HepG2 (cell line): Measurements from ENCODE around the gene PIP5K1A. TPM values are rescaled to one million over a fixed set of nuclear protein-coding genes. Genes with fewer than 3 reads are reported as not detected.

Experiments used
- BCL6 ChIP-seq: IDR thresholded peaks from 2 replicates; pipeline ENCODE4 v1.6.1; 2016; ENCODE audit warnings: missing genetic modification reagents, missing compliant biosample characterization
- CBX5 ChIP-seq: sonication (generic); formaldehyde crosslinking; IDR thresholded peaks from 2 replicates; pipeline ENCODE4 v1.4.0; 2020; ENCODE audit warnings: missing genetic modification reagents, borderline replicate concordance
- EHMT2 ChIP-seq: fragments of 200-600 bp; sonication (generic); IDR thresholded peaks from 2 replicates; pipeline ENCODE4 v1.7.0; 2017; ENCODE audit warnings: antibody characterized with exemption, low read depth, low read length, borderline replicate concordance
- EP300 ChIP-seq, 3 experiments: sonication (generic) in 1 of 3; formaldehyde crosslinking in 1 of 3; IDR thresholded peaks; 2 replicates each; pipeline versions ENCODE4 v1.5.1 to v1.6.1; 2011 to 2020; ENCODE audit warnings: low read depth in 2 of 3, low read length in 2 of 3, borderline replicate concordance in 1 of 3, improper control_type of control experiment in 1 of 3, mild to moderate bottlenecking in 1 of 3, missing genetic modification reagents in 1 of 3, moderate library complexity in 1 of 3
- FLYWCH1 ChIP-seq: sonication (generic); formaldehyde crosslinking; IDR thresholded peaks from 2 replicates; pipeline ENCODE4 v1.8.1; 2023; ENCODE audit warnings: mild to moderate bottlenecking, missing genetic modification reagents
- HMGA1 ChIP-seq: sonication (generic); formaldehyde crosslinking; conservative IDR thresholded peaks from 2 replicates; pipeline ENCODE4 v1.4.0; 2020; ENCODE audit warnings: missing genetic modification reagents
- KMT2B ChIP-seq: IDR thresholded peaks from 2 replicates; pipeline ENCODE4 v1.6.1; 2016; ENCODE audit warnings: missing genetic modification reagents, missing compliant biosample characterization
- MYNN ChIP-seq: sonication (generic); formaldehyde crosslinking; IDR thresholded peaks from 2 replicates; pipeline ENCODE4 v1.4.0; 2020; ENCODE audit warnings: mild to moderate bottlenecking, low read depth, missing genetic modification reagents
- NCOR1 ChIP-seq: fragments of 200-600 bp; sonication (generic); IDR thresholded peaks from 2 replicates; pipeline ENCODE4 v1.7.0; 2017; ENCODE audit warnings: antibody characterized with exemption, low read length, borderline replicate concordance
- NFIB ChIP-seq: sonication (generic); formaldehyde crosslinking; IDR thresholded peaks from 2 replicates; pipeline ENCODE4 v1.9.0; 2021; ENCODE audit warnings: missing genetic modification reagents, mild to moderate bottlenecking, borderline replicate concordance
- NR2C2 ChIP-seq: sonication (generic); formaldehyde crosslinking; IDR thresholded peaks from 2 replicates; pipeline ENCODE4 v1.4.0; 2020; ENCODE audit warnings: missing genetic modification reagents, mild to moderate bottlenecking, moderate library complexity, borderline replicate concordance
- RAD51 ChIP-seq: fragments of 450-650 bp; IDR thresholded peaks from 2 replicates; pipeline ENCODE4 v1.6.1; 2016; ENCODE audit warnings: borderline replicate concordance
- RNF219 ChIP-seq: sonication (generic); formaldehyde crosslinking; IDR thresholded peaks from 2 replicates; pipeline ENCODE4 v1.5.0; 2020; ENCODE audit warnings: mild to moderate bottlenecking, missing genetic modification reagents
- TFDP2 ChIP-seq: sonication (generic); formaldehyde crosslinking; IDR thresholded peaks from 2 replicates; pipeline ENCODE4 v1.4.0; 2020; ENCODE audit warnings: missing genetic modification reagents
- ZFP36 ChIP-seq: fragments of 150-350 bp; IDR thresholded peaks from 2 replicates; pipeline ENCODE4 v1.6.1; 2018; ENCODE audit warnings: borderline replicate concordance, low read length, low read depth; ENCODE audit not compliant: partially characterized antibody
- ZNF256 ChIP-seq: sonication (generic); formaldehyde crosslinking; conservative IDR thresholded peaks from 2 replicates; pipeline ENCODE4 v1.4.0; 2020; ENCODE audit warnings: missing genetic modification reagents
- ZNF275 ChIP-seq: sonication (generic); formaldehyde crosslinking; IDR thresholded peaks from 2 replicates; pipeline ENCODE4 v1.8.0; 2022; ENCODE audit warnings: missing genetic modification reagents, mild to moderate bottlenecking, inconsistent platforms, borderline replicate concordance
- ZNF740 ChIP-seq: sonication (generic); formaldehyde crosslinking; IDR thresholded peaks from 2 replicates; pipeline ENCODE4 v1.4.0; 2020; ENCODE audit warnings: missing genetic modification reagents
- polyA plus RNA-seq, 8 experiments: library from polyadenylated mRNA; depleted of rRNA in 3 of 8; stranded (reverse) in 7 of 8; unstranded in 1 of 8; fragments of >200 nt; fragmentation: Illumina TruSeq in 4 of 8; extraction: Trizol in 4 of 8; gene quantifications; 2 replicates each; pipeline versions ENCODE4 v1.2.1 to v1.2.3, GENCODE V29; 2011 to 2016; ENCODE audit warnings: low read depth in 4 of 8, missing spikeins in 1 of 8, mixed read lengths in 1 of 8; ENCODE audit not compliant: insufficient read depth in 1 of 8
- total RNA-seq, 5 experiments: library from RNA; depleted of rRNA; stranded (reverse); fragments of >200 nt; fragmentation: Illumina TruSeq; extraction: Trizol; gene quantifications; 2 replicates each; pipeline ENCODE4 v1.2.3, GENCODE V29; 2016; ENCODE audit warnings: low read depth in 1 of 5
- TF ChIP-seq, protein P1 (sequence below): sonication (generic); formaldehyde crosslinking; IDR thresholded peaks from 2 replicates; pipeline ENCODE4 v1.4.0; 2020; ENCODE audit warnings: missing genetic modification reagents, borderline replicate concordance
- TF ChIP-seq, protein P2 (sequence below): sonication (generic); formaldehyde crosslinking; IDR thresholded peaks from 2 replicates; pipeline ENCODE4 v1.9.0; 2022; ENCODE audit warnings: missing genetic modification reagents, mild to moderate bottlenecking, borderline replicate concordance

PIP5K1A gene
- total and polyA plus RNA-seq, 2 of the 13 experiments (the other 11 are each of a cell fraction or from before 2014, with no cell fraction given) = 45.3 to 65.1 TPM

GRCh38 chr1:151281225-151281968 lies 83.0 kb downstream of the PIP5K1A start (continued):
- peak; percentile 99 for TF ChIP-seq TFDP2 (CRISPR knock-in tag)
- TF ChIP-seq HMGA1 (CRISPR knock-in tag) = no peak
- TF ChIP-seq CBX5 (CRISPR knock-in tag) = peak; percentile 11; the same call in 1 of the 2 replicates
- TF ChIP-seq EHMT2 = no peak
- TF ChIP-seq, protein P1, sequence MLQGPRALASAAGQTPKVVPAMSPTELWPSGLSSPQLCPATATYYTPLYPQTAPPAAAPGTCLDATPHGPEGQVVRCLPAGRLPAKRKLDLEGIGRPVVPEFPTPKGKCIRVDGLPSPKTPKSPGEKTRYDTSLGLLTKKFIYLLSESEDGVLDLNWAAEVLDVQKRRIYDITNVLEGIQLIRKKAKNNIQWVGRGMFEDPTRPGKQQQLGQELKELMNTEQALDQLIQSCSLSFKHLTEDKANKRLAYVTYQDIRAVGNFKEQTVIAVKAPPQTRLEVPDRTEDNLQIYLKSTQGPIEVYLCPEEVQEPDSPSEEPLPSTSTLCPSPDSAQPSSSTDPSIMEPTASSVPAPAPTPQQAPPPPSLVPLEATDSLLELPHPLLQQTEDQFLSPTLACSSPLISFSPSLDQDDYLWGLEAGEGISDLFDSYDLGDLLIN (CRISPR knock-in tag) = no peak
- peak; percentile 42; the same call in 1 of the 2 replicates for TF ChIP-seq ZNF256
- TF ChIP-seq BCL6 (CRISPR knock-in tag) = no peak; the same call in none of the 2 replicates
- TF ChIP-seq KMT2B (CRISPR knock-in tag) = peak; percentile 73
- peak; percentile 69; the same call in 1 of the 2 replicates for TF ChIP-seq NCOR1
- no peak for TF ChIP-seq NFIB (CRISPR knock-in tag)
- TF ChIP-seq ZFP36 = no peak
- TF ChIP-seq NR2C2 (CRISPR knock-in tag) = peak; percentile 89
- TF ChIP-seq, protein P2, sequence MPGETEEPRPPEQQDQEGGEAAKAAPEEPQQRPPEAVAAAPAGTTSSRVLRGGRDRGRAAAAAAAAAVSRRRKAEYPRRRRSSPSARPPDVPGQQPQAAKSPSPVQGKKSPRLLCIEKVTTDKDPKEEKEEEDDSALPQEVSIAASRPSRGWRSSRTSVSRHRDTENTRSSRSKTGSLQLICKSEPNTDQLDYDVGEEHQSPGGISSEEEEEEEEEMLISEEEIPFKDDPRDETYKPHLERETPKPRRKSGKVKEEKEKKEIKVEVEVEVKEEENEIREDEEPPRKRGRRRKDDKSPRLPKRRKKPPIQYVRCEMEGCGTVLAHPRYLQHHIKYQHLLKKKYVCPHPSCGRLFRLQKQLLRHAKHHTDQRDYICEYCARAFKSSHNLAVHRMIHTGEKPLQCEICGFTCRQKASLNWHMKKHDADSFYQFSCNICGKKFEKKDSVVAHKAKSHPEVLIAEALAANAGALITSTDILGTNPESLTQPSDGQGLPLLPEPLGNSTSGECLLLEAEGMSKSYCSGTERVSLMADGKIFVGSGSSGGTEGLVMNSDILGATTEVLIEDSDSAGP (CRISPR knock-in tag) = peak; percentile 94
- TF ChIP-seq MYNN = no peak
- no peak; the same call in 1 of the 2 replicates for TF ChIP-seq ZNF275
- no peak for TF ChIP-seq RNF219 (CRISPR knock-in tag)
- TF ChIP-seq ZNF740 (CRISPR knock-in tag) = peak; percentile 99
- no peak for TF ChIP-seq FLYWCH1
- no peak for TF ChIP-seq RAD51
- peak in 1 of 2 experiments; percentile 16; a peak in 2 of 4 replicates for TF ChIP-seq EP300 (IDR thresholded peaks at IDR 0.05; ENCODE audit: low read depth in 2 of 2, low read length in 2 of 2)
- TF ChIP-seq EP300 (CRISPR knock-in tag; IDR thresholded peaks at IDR 0.05; ENCODE audit: borderline replicate concordance) = peak; percentile 21; the same call in 1 of the 2 replicates
